Hypothalamus (tissue), 51 donors: ENCODE results near the gene NCCRP1.
"Not testable (repeated sequence)": the region's sequence is repeated elsewhere in the genome, so short reads cannot be mapped to it uniquely, and the experiment has no call there.

Source experiments
- DNase-seq, 51 donors: peaks; one replicate each; lab custom pipeline; 2025; lab: John Stamatoyannopoulos, UW

Gene NCCRP1

GRCh38 chr19:39243741-39244140 lies 47.0 kb downstream of the NCCRP1 start:
- not testable (repeated sequence) for DNase-seq

- DNase-seq, result not testable (repeated sequence)
These were observed 47.8 kb downstream of the NCCRP1 start, which contains the start of gene IFNL3 for GRCh38 chr19:39244410-39245100. IFNL3 (minus strand) TSS chr19:39245006; CDS start chr19:39244967, 39 bp downstream.

GRCh38 chr19:39245166-39245565 lies 48.4 kb downstream of the NCCRP1 start:
- DNase-seq, result not testable (repeated sequence)

- DNase-seq, result peak in 26 of 51 donors; percentile 2 to 53 (median 23)
These were observed 50.3 kb downstream of the NCCRP1 start for GRCh38 chr19:39246951-39247669.

GRCh38 chr19:39247701-39248664 lies 51.2 kb downstream of the NCCRP1 start:
- DNase-seq, result peak in 1 of 51 donors; percentile 9

GRCh38 chr19:39248806-39249205 lies 52.0 kb downstream of the NCCRP1 start, which contains the start of gene IFNL4:
IFNL4 (minus strand) TSS chr19:39248856.
- no peak for DNase-seq

GRCh38 chr19:39251081-39251480 lies 54.3 kb downstream of the NCCRP1 start:
- DNase-seq, result no peak
